ENCODE data around the gene FANCG.

The FANCG gene

DNA sequence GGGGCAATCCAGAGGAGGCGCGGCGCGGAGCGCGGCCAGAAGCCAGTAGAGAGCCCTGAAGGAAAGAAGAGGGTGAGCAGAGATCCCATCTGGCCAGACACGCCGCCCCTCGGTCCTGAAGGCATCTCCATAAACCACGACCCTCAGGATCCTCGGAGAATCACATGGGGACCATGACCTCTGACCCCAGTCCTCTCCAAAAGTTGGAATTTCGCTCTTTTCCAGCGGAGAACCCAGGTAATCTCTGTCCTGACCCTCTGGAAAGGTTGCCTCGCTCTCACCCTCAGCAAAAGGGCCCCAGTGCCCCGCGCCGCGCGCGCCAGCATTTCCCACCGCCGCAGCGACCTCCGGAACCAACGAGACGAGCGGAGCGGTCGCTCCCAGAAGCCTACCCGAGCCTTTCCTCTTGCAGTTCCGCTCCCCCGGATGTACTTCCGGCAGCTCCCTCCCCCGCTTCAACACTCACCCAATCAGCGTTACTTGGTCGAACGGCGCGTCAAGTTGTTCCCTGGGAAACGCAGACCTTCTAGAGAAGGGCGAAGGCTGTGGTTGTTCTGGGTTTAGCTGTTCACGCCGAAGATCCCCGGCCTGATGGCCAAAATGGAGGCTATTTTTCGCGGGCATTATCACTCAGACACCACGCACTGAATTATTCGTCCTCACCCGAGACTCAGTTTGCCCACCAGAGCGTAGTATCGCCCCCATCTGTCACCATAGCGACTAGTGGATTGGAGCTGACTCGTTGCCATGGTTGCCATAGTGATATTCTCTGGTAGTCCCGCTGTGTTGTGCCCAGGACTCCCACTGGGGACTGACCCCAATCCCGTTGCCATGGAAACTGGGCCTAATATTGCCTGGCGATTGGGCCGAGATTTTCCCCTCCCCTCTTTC, 23.3 kb upstream of the FANCG start, which contains the start of gene STOML2:
TSS of gene STOML2 (minus strand) at position 363 of the 891 bp plus-strand sequence. CDS start at position 326, 37 bp downstream.
- FAIRE-seq, result peak; percentile 94

DNA sequence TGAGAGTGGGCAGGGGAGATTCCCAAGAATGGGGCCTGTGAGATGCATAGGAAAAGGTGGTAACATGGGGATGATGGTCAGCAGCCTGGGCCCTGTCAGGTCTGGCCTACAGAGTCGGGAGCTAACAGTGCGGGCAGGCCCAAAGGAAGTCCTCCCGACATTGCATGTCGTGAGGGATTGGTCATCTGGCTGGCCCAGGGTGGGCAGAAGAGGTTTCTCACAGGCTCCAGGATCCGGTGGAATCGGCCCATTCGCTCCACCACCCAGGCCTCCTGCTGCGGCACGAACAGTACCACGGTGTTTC, 22.7 kb upstream of the FANCG start:
- FAIRE-seq, result no peak

DNA sequence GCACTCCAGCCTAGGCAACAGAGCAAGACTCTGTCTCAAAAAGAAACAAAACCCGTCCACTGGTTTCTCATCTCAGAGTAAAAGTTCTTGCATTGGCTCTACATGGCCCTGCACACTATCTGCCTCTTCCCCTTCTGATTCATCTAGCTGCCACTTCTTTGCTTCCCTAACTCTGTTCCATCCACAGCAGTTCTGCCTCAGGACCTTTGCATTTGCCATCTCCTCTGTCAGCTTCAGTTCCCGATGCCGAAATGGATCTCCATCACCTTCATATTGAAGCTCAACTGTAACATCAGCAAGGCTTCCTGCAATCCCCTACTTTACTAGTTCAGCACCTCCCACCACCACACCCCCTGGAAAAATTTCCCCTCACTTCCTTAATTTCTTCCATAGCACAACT, 17.8 kb upstream of the FANCG start:
- no peak for FAIRE-seq

DNA sequence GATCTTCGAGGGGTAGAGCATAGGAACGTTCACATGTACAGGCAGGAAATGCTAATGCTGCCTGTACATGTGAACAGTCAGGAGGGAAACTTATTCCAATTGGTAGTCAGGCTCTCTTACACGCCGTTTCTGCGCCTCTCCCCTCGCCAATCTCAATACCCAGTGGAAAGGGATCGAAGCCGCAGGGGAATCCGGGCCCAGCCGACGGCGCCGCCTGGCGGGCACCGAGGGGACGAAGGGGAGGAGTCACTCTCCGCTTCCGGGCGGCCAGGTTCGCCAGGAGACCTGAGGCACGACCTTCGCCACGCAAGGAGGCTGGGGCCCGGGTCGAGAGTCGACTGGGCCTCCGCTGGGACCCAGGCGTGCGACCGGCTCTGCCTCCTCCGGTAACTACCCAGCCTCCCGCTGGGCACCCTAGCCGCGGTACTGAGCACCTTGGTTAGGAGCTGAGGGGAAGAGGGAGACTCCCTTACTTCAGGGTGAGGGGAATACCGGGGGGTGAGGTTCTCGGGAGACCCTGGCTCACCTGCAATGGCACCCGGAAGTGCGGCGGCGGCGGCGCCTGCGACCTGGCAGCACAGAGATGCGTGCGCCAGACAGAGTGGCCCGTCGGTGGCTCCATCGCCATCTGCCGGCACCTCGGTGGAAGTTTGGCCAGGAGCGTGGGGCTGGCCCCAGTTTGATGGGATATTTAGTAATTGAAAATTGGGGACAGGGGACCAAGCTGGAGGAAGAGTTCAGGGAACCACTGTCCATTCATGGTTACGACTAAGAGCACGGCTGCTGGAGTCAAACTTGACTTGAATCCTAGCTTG, 16.5 kb upstream of the FANCG start, which contains the start of gene PIGO:
TSS of gene PIGO (minus strand) at position 557 of the 815 bp plus-strand sequence. CDS start 1,026 bp downstream, outside the sequence.
- peak; percentile 81 for FAIRE-seq

DNA sequence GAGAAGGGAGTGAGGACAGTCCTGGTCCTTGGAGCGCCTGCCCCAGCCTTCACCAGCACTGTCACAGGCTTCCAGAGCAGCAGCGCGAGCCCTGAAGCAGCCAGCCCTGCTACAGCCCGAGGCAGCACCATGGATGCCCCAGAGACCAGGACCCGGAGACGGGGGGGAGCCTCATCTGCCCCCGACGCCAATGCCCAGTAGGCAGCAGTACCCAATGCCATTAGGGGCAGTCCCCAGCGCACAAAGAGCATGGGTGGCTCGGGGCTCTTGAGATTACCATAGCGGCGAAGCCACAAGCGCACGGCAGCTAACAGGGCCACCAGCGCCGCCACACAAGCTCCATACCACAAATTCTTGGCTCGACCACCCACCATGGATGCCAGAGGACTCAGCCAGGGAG, 11.8 kb upstream of the FANCG start:
- FAIRE-seq, result no peak

DNA sequence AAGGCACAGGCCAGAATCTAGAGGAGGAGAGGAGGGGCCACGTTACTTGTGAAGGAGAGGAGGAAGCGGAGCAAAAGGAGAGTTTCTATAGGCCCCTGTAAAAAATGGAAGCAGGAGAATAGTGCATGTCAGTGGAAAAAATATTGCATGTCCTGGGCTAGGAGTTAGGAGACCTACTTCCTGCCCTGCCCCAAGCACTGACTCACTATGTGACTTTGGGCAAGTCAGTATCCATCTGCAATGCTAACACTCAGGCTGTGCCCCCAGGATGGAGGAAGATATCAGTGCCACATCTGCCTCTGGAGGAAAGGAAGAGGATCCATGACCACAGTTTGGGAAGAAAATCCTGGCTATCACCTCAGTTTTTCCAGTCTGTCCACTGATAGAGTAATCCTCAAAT, 9.7 kb upstream of the FANCG start:
- FAIRE-seq, result no peak

DNA sequence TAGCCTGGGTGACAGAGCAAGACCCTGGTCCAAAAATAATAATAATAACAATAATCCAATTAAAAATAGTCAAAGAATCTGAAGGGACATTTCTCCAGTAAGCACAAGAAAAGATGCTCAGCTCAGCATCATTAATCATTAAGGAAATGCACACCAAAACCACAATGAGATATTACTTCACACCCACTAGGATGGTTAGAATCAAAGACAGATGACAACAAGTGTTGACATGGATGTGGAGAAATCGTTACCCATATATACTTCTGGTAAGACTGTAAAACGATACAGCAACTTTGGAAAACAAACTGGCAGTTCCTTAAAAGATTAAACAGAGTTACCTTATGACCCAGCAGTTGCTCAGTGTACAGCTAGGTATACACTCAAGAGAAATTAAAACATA, 5.3 kb upstream of the FANCG start:
- no peak for FAIRE-seq

DNA sequence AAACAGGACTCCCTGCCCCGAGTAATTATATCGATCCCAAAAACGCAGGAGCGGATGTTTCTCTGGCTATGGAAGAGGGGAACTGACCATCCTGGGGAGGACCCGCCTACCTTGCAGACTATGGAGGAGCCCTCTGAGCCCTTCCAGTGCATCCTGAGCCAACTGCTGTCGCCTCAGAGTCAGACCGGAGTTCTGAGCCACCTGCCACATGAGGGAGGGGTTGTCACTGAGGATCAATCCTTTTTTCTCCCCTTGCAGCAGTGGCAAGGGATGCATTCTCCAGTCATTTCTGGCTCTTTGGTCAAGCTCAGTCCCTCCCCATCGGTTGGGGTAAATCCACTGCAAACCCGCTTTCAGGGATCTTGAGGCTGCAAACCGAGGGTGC, 709 bp downstream of the FANCG start:
- FAIRE-seq, result no peak

DNA sequence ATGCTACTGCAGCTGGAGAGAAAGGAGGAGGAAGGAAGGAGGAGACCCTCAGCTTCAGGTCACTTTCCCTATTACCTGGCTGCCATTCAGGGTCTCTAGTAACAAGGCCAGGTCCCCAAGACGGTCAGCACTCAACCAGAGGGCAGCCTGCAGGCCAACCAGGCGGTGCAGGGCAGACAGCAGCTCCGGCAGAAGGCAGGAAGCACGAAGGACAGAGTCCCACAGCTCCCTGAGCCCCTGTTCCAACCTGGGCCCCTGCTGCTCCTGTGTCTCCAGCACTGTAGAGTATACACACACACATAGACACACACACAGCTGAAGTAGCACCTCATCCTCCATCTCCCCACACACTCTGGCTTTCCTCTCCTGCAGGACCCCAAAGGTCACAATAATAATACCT, 1.7 kb downstream of the FANCG start:
- no peak for FAIRE-seq

DNA sequence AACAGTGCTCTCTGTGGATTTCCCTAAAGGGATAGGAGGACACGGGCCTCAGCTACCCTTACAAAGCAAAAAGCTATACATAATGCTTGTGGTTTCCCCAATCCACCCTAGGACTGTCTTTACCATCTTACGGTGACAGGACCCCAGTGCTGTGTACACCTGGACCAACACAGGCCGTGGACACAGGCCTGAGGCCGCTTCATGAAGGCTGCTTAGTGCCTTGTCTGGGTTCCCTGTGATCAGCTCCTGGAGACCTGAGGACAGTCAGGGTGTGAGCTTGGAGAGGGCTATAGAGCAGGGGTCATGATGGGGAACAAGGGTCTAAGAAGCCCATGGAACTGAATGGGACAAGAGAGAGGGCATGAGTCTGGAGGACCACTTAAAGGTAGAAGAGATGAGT, 2.9 kb downstream of the FANCG start:
- FAIRE-seq, result no peak

DNA sequence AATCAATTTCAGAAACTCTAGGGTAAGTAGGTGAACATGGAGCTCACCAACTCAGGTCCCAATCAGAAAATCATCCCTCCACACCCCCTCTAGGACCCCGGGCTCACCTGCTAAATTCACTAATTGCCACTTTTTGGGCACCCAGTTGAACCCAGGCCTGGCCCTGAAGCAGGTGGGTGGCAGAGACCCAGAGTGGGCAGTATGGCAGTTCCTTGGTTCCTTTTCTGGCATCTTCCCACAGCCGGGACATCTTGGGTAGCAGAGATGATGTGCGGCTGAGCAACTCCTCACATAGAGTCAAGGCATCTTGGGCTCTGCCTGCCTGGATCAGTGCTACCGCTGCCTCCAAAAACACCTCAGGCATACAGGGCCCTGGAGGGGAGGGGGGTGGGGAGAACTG, 4.4 kb downstream of the FANCG start:
- no peak for FAIRE-seq

DNA sequence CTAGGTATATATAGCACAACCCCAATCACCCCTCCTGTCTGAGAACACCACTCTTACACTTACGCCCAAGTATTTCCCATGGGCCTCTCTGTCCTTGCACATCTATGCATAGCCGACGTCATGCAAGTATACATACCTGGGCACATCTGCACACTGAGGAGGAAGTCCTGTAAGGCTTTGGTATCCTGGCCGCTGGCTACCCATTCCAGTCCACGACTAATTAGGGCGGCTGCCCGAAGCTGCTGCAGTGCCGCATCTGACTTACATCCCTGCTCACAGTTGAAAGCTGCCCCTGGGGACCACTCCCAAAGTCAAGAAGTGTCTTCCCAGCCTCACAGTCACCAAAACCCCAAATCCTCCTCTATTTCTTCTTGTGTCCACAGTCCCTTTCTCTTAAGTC, 5.0 kb downstream of the FANCG start:
- FAIRE-seq, result no peak

DNA sequence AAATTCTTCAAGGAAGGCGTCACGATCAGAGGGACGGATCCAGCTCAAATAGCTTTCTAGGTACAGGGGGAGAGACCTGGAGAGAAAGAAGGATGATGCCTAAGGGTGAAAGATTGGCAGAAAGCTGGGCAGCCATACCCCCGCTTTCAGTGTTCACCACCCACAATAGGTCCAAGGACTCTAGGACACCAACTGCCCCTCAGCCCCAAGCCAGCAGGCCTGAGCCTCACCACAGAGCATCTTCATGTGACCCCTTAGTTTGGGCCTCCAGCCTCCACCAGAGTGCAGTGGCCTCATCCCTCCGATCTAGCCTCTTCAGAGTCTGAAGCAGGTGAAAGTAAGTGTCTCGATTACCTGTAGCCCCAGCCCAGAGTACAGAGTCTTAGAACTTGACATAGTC, 5.6 kb downstream of the FANCG start:
- FAIRE-seq, result no peak

DNA sequence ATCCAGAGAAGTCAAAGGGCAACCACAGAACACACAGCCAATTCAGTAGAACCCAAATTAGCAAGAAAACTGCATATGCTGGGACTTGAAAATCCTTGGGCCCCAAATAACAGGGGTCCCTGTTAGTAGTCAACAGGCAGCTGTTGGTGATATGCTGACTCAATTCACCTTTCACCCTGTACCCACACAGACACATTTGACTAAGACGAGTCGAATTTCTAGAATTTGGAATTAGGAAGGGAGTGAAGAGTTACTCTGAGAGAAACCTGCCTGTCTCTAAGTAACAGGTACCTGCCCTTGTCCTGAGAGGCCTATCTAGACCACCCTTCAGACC, 6.5 kb downstream of the FANCG start:
- FAIRE-seq, result no peak

DNA sequence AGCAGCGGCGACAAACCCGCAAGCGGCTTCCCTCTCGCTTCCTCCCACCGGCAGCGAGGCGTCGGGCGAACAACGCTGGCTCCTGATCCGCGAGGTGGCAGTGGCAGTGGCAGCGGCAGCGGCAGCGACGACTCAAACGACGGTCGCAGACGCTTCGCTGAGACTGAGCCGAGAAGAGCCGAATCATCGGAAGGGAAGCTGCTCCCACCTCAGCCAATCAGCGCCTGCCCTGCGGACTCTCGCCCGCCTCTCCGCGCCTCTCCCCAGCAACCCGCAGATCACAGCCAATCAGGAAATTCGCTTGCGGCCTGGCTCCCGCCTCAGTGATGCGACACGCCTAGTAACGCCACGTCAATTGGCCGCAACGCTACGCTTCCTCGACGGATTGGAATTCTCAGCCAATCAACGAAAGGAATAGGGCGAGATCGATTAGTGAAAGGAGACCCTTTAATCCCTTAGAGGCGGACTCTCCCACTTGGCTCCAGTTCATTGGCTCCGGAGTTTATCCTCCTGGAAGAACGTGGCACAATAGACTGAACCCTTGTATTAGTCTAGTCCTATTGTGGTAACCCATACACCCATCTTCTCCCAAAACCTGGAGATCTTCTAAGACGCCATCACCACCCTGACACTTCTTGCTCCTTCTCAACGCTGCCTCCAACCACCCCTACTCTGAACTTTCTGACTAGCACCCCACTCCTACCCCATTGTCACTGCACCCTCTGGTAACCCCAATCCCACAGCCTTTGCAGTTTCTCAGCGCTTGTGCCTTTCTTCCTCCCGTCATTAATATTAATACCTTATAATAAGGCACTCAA, 7.1 kb downstream of the FANCG start, which contains the start of gene VCP:
TSS of gene VCP (minus strand) at position 165 of the 818 bp plus-strand sequence. CDS start 272 bp downstream, outside the sequence.
- peak; percentile 99 for FAIRE-seq

DNA sequence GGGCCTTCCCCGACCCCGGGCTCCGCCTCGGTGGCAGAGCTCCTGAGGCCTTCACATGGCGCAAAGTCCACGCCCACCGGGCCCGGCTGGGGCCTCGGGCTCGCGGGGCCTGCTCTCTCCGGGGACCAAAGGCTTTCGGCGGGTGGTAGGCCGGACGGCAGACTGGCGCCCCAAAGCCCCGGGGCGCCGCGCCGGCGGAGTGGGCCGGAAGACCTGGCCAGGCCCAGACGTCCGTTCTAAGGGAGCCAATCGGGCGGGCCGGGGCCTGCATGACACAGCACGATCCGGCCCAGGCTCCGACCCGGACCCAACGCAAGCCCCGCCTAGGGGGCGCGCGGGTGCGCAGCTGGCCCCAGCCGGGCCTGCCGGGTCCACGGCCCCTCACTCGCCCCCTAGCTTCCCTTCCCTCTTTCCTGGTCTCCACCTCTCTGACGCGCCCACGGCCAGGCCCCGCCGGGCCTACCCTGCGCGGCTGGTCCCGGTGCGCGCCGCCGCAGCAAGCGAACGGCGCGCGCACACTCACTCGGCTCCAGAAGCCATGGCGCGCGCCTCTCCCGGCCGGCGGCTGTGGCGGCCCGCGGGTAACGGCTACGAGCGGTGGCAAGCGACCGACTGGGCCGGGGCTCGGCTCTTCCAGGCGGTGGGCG, 7.8 kb downstream of the FANCG start:
- FAIRE-seq, result no peak

DNA sequence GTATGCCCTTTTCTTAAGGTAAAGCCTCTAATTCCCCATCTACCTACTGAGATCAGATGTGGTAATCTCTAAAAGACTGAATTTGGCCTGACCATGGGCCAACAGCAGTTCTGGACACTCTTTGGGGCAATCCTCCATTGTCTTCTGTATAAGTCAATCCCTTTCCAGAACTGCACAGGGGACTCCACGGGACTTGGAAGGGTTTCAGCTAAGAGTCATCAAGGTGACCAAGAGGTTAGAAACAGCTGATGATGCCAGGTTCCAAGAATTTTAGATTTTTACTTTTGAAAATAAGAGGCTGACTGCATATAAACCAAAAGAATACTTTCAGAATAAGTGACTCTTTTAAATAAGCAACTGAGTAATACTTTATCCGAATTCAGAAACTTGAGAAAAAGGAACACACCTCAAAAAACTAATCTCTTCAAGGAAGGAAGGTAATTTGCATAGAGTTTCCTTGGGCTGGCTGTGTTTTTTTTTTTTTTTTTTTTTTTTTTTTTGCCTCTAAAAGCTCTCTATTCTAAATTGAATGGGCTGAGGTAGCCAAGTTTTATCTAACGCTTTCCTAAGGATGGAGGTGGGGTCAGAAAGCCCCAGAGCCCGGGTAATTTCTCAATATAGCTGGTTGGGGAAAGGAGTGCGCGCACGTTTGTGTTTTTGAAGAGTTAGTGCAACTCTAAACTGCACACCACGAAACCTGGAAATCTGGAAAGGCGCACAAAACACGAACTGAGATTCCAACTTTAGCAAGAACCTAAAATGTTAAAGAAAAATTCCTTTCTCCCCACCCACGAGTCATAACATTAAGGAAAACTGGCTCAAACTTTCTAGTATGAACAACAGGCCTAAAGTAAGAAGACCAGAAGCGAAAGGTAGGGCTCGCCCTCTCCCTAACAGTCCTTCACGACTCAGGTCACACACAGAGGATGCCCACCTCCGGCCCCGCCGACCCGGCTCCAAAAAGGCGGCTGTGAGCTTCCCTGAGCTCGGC, 8.6 kb downstream of the FANCG start:
- no peak for FAIRE-seq

DNA sequence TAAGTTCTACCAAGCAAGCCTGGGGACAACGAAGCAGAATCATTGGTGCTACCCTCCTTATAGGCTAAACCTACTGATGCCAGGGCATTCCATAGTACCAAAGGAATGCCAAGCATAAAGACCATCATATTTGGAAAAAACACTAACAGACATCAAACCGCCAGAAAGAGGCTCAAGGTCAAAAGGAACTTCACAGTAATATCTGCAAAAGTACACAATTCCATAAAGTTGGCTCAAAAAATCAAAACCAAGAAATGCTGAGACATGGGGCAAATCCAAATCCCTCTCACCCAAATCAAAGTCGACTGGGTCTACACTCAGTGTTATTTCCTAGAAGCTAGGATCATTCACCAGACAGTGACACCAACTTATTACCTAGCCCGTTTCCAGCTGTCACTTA, 10.7 kb downstream of the FANCG start:
- FAIRE-seq, result no peak

DNA sequence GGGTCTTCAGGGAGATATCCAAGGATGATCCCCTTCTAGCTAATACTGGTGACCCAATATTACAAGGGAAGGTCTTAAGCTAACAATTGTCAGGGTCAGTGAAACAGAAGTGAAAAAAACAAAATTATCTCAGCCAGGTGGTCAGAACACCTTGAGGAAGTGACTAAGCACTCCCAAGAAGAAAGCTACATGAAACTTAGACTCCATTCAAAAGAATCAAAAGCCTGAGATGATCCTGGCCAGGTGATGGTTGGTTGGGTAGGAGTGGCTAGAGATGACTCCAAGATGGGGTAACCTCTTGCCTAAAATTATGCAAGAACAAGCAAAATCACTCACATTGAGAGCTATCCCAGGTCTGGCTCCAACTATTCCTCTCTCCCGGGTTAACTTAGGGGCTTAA, 12.7 kb downstream of the FANCG start:
- no peak for FAIRE-seq

DNA sequence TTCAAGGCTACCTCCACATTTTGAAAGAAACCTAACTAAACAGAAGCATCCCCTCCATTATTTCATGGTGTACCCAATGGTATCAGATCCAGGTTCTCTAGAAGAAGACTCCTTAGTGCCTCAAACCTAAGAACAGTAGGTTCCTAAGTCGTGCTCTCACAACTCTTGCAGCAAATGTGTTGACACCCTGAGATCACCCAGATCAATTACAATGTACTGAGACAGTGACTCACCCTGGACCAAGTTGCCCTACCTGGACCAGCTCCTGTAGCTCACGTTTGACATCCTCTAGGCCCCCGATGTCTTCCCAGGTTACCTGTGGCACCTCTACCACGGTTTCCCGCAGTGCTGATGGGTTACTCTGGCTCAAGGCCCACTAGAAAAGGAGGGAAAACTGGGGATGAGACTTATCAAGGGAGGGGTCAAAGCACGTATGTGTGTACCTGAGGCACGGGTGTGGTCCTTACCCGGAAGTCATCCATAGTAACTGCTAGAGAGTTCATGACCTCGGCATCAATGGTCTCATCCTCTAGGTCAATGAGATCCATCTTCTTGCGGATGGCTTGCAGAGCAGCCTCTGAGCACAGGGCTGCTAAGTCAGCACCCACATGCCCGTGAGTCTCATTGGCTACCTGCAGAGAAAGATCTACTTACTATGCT, 19.1 kb downstream of the FANCG start:
- no peak for FAIRE-seq

DNA sequence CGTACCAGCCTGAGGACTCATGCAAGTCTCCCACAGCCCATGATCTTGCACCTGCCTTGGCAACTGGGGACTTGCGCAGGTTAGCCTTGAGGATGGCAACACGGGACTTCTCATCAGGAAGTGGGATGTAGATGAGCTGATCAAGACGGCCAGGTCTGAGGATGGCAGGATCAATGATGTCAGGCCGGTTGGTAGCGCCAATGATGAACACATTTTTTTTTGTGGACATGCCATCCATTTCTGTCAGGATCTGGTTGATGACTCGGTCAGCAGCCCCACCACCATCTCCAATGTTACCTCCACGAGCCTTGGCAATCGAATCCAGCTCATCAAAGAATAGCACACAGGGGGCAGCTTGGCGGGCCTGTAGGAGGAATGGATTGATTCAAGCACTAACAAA, 20.3 kb downstream of the FANCG start:
- no peak for FAIRE-seq

Data from G401.6 (cell line).